ENCODE data around the gene GRIK2.
A peak's percentile ranks its signal among the peaks of the same experiment; 100 is the strongest.
"Not testable (repeated sequence)": the region's sequence is repeated elsewhere in the genome, so short reads cannot be mapped to it uniquely, and the experiment has no call there.

The GRIK2 gene

GRCh38 chr6:102051720-102052119, 658.2 kb downstream of the GRIK2 start:
- no peak for DNase-seq

GRCh38 chr6:102064142-102064541, 670.6 kb downstream of the GRIK2 start:
- DNase-seq = no peak

- DNase-seq = no peak
Observed at GRCh38 chr6:102066301-102066700, 672.8 kb downstream of the GRIK2 start.

- DNase-seq = peak in 1 of 3 experiments; percentile 4
Observed at GRCh38 chr6:102068349-102068929, 674.9 kb downstream of the GRIK2 start.

- DNase-seq = no peak
Observed at GRCh38 chr6:102075539-102075938, 682.0 kb downstream of the GRIK2 start.

GRCh38 chr6:102085257-102085656, 691.7 kb downstream of the GRIK2 start:
- no peak for DNase-seq

GRCh38 chr6:102088160-102088559, 694.7 kb downstream of the GRIK2 start:
- DNase-seq = not testable (repeated sequence)

GRCh38 chr6:102114402-102114801, 720.9 kb downstream of the GRIK2 start:
- DNase-seq = no peak

- no peak for DNase-seq
Observed at GRCh38 chr6:102115911-102116310, 722.4 kb downstream of the GRIK2 start.

GRCh38 chr6:102118034-102118433, 724.5 kb downstream of the GRIK2 start:
- no peak for DNase-seq

Data from NCI-H1417 (cell line).